GM18499 (cell line): ENCODE measurements around the gene PTGDR2.

Source experiments
- ATAC-seq: cut with Tn5 transposase; IDR thresholded peaks from one replicate; pipeline ENCODE4 v1.9.1; 2021; ENCODE audit warnings: moderate number of reproducible peaks; ENCODE audit not compliant: insufficient read depth, unreplicated experiment

PTGDR2 gene

DNA sequence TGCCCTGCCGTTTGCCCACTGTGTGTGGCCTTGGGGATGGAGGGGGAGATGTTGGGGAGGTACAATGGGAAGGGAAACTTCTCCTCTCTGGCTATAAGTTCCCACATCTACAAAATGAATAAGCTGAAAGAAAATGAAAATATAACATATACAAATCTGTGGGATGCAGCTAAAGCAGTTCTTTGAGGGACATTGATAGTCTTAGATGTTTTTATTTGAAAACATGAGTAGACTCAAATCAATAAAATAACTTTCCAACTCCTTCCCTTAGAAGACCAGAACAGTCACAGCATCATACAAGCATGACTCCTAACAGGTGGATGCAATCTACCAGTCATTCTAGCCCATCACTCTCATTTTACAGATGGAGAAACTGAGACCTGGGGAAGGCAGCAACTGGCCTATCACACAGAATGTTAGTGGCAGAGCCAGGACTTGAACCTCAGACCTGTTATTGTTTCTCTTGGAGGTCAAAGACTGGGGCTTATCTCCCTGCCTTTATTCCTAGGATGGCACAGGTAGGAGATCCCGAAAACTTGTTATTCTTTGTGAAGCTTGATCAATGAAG, 39.1 kb downstream of the PTGDR2 start:
- no peak for ATAC-seq

DNA sequence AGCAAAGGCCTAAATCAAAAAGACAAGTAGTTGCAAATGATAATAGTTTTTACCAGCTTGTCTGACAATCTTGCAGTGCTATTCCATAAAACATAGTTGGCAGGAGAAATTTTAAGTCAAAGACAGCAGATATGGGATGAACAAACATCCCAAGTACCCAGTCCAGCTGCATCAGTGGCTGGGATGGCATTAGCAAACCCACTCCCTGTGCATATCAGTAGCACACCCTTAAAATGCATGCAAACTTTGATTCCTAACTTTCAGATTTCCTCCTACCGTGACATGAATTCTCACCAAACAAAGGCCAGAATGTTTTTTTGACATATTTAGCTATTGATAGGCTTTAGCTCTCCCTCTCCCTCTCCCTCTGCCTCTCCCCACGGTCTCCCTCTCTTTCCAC, 41.6 kb downstream of the PTGDR2 start:
- ATAC-seq = no peak

DNA sequence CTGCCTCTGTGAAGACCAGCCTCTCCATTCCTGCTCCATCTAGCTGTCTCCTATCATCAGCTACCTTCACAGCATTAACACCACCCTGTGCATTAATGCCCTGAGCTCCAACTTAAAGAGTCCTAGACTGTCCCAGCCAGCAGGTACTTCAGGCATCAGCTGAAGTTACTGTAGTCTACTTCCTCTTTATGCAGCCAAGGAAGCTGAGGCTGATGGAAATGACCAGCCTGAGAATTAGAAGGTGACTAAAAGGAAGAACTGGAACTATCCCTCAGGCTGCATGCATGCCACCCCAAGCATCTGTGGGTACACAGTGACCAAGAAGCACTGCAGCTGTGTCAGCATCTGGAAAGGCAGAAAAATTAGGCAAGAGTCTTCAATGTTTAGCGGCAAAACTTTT, 42.4 kb downstream of the PTGDR2 start:
- ATAC-seq = no peak

DNA sequence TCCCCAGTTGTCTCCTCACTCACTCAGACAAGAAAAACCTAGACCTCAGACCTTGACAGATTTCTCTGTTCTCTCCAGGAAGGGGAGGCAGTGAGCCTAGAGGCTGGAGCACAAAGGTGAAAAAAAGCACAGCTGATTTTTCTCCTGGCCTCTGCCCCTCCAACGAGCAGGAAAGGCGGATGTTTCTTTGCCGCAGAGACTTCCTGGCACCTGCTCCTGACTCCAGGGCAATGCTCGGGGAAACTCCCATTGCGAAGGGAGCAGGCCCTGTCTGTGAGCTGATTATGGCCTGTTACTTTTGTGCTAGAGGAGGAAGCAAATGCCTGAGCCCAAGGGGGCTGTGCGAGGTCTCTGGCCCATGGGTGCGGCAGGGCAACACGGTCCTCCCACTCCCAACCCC, 45.2 kb downstream of the PTGDR2 start:
- ATAC-seq = no peak

DNA sequence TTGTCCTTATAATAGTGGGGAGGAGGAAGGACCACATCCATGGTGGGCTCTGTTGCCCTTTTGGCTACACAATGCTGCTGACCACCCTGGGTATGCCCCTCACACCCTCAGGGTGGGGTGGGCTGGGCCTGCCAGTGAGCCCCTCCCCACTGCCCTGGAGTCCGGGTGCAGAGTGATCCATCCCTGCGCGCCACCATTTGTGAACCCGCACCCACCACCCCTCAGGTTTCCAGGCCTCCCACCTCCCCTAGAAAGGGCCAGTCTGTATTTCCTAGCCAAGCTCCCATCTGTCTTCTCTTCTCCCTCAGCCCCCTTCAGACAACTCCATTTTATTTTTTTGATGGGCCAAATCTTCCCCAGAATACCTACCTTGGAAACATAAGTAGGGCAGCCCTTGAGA, 45.6 kb downstream of the PTGDR2 start:
- ATAC-seq = no peak

DNA sequence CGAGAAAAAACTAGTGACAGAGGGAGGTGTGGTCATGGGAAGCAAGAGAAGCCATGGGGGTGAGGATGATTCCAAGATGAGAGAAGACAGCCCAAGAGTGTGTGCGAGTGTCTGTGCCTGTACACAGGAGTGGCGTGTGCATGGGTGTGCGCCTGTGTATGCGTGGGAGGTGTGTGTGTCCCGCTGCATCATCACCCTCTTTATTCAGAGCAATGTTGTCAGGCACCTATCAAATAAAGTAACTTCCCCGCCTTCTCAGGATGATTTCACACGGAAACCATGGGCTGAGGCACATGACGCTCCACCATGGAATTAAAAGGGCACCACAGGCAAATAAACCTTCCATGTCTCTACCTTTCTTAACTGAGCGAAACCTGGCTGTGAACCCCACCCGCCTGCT, 46.1 kb downstream of the PTGDR2 start:
- ATAC-seq = no peak

DNA sequence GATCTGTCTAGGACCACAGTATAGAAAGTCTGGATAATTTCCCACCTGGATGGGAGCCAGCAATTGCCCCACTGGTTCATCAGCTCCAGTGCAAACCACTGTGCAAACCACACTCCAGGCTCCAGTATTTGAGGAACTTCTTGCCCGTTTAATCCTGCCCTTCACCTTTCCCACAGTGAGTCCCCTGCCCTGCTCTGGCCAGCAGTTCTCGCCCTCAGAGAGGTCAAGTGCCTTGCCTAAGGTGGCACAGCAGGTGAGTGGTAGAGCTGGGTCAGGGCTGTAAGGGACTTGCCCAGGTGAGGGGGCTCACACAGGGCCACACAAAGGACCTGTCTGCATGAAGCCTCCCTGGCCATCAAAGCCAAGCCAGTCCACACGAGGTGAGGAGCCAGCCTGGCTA, 46.5 kb downstream of the PTGDR2 start:
- ATAC-seq = no peak

DNA sequence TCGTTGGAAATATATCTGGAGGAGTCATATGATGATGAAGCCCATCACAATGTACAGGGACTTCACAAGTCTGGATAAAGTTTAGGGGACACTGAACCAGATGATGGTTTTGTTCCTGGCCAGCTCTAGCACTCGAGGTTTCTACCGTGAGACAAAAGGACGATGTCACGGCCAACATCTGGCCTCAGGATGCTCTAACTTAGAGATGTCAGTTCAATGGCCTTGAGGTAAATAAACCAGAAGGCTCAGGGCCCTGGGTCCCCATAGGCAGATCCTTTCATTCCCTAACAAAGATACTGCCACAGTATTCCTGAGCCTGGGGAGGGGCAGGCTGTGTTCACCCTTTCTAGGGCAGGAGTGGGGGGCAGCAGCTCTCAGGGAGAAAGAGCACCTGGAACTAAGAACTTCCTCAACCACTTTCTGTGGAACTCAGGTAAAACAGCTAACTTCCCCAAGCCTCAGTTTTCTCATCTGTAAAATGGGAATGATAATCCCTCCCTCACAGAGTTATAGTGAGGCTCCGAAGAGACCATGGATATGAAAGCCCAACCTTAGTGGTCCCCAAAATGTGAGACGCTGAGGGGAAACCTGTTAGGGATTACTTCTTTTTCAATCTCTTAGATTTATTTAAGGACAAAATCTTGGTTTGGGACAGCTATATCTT, 52.3 kb downstream of the PTGDR2 start:
- no peak for ATAC-seq

DNA sequence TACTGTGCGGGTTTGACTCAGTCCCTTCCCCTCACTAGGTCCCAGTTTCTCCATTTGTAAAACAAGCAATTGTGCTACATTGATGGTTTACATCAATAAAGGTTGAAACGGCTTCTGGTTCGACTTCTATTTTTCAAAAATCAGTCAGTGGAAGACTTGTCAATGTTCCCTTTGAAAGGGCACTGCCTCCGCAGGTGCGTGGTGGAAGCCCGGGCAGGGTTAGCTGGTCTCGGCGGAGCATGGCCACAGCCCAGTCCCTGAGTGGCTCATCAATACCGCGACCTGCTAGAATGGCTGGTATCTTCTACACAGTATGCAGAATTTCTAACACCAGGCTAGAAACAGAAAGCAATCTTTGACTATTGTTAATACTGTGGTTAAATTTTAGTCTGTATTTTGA, 54.6 kb downstream of the PTGDR2 start:
- ATAC-seq = no peak
